Skeletal muscle satellite cell (primary cell): Measurements from ENCODE around the gene TRERF1. TPM values are rescaled to one million over a fixed set of nuclear protein-coding genes. Genes with fewer than 3 reads are reported as not detected.
"Not testable (repeated sequence)": the region's sequence is repeated elsewhere in the genome, so short reads cannot be mapped to it uniquely, and the experiment has no call there.

Experiments used
- H3K27me3 ChIP-seq: 2 replicates; pipeline ENCODE4 v1.7.0; 2013; ENCODE audit warnings: low read length; ENCODE audit not compliant: control insufficient read depth, insufficient read depth
- H3K36me3 ChIP-seq: 2 replicates; pipeline ENCODE4 v1.7.0; 2013; ENCODE audit warnings: mild to moderate bottlenecking, control low read depth, low read length; ENCODE audit not compliant: insufficient read depth
- H3K4me1 ChIP-seq: 2 replicates; pipeline ENCODE4 v1.7.0; 2013; ENCODE audit warnings: low read length; ENCODE audit not compliant: control insufficient read depth, insufficient read depth
- H3K4me2 ChIP-seq: 2 replicates; pipeline ENCODE4 v1.7.0; 2013; ENCODE audit warnings: mild to moderate bottlenecking, low read length
- H3K4me3 ChIP-seq: 2 replicates; pipeline ENCODE4 v1.7.0; 2013; ENCODE audit warnings: low read length
- H3K9ac ChIP-seq: 2 replicates; pipeline ENCODE4 v1.7.0; 2013; ENCODE audit warnings: mild to moderate bottlenecking, low read depth, low read length, moderate library complexity
- H3K9me3 ChIP-seq: replicated peaks from 2 replicates; pipeline ENCODE4 v1.7.0; 2013; ENCODE audit warnings: mild to moderate bottlenecking, control low read depth, low read length
- total RNA-seq: library from RNA; depleted of rRNA; stranded (reverse); fragments of >200 nt; gene quantifications from 2 replicates; pipeline ENCODE4 v1.2.3, GENCODE V29; 2012; rRNA removed

Gene TRERF1
- total RNA-seq, result 3.5 and 4.6 TPM in 2 replicates

GRCh38 chr6:42451333-42452170, at the start of gene TRERF1:
Gene TRERF1 (minus strand): TSS chr6:42451926. CDS start chr6:42269590, 182,336 bp downstream.
- Histone ChIP-seq H3K27me3 (no peaks in the 10 kb centered on the region), H3K9me3 (no peaks in the 10 kb centered on the region), H3K4me3 (peak within 1 kb of the TSS; percentile 92), H3K9ac (peak within 1 kb of the TSS; percentile 86), H3K36me3 (no peaks in the 10 kb centered on the region), H3K4me2 (peak within 1 kb of the TSS; percentile 100), H3K4me1 (peaks cover 20% of the 10 kb centered on the region)

- no peaks in the 10 kb centered on the region for H3K36me3 ChIP-seq
- H3K4me1 ChIP-seq, result no peaks in the 10 kb centered on the region
- H3K4me2 ChIP-seq, result no peak overlapping the region
- no peak overlapping the region for H3K9ac ChIP-seq
- peaks cover 5% of the 10 kb centered on the region for H3K27me3 ChIP-seq
- H3K4me3 ChIP-seq, result no peak overlapping the region
- no peaks in the 10 kb centered on the region for H3K9me3 ChIP-seq
Measured at GRCh38 chr6:42498473-42499128, 46.9 kb upstream of the TRERF1 start.

GRCh38 chr6:42493914-42494539, 42.3 kb upstream of the TRERF1 start:
- no peaks in the 10 kb centered on the region for H3K9me3 ChIP-seq
- H3K9ac ChIP-seq, result no peak overlapping the region
- peaks cover 8% of the 10 kb centered on the region for H3K27me3 ChIP-seq
- H3K36me3 ChIP-seq, result no peaks in the 10 kb centered on the region
- no peak overlapping the region for H3K4me2 ChIP-seq
- H3K4me3 ChIP-seq, result no peak overlapping the region
- H3K4me1 ChIP-seq, result no peaks in the 10 kb centered on the region

GRCh38 chr6:42488129-42488528, 36.4 kb upstream of the TRERF1 start:
- Histone ChIP-seq H3K36me3 (no peaks in the 10 kb centered on the region), H3K4me2 (no peak overlapping the region), H3K4me1 (no peaks in the 10 kb centered on the region), H3K27me3 (peaks cover 3% of the 10 kb centered on the region), H3K4me3 (no peak overlapping the region), H3K9ac (no peak overlapping the region), H3K9me3 (no peaks in the 10 kb centered on the region)

GRCh38 chr6:42484261-42484660, 32.5 kb upstream of the TRERF1 start:
- Histone ChIP-seq H3K4me3 (no peak overlapping the region), H3K27me3 (peaks cover 4% of the 10 kb centered on the region), H3K4me2 (no peak overlapping the region), H3K4me1 (no peaks in the 10 kb centered on the region), H3K9me3 (no peaks in the 10 kb centered on the region), H3K9ac (no peak overlapping the region), H3K36me3 (no peaks in the 10 kb centered on the region)

- Histone ChIP-seq H3K9me3 (no peaks in the 10 kb centered on the region), H3K4me3 (no peak overlapping the region), H3K4me1 (no peaks in the 10 kb centered on the region), H3K36me3 (no peaks in the 10 kb centered on the region), H3K27me3 (peaks cover 4% of the 10 kb centered on the region), H3K9ac (no peak overlapping the region), H3K4me2 (no peak overlapping the region)
Measured at GRCh38 chr6:42482174-42482573, 30.4 kb upstream of the TRERF1 start.

GRCh38 chr6:42471714-42472113, 20.0 kb upstream of the TRERF1 start:
- H3K27me3 ChIP-seq, result no peaks in the 10 kb centered on the region
- peaks cover 9% of the 10 kb centered on the region for H3K9me3 ChIP-seq
- no peak overlapping the region for H3K4me2 ChIP-seq
- no peak overlapping the region for H3K9ac ChIP-seq
- H3K36me3 ChIP-seq, result no peaks in the 10 kb centered on the region
- no peaks in the 10 kb centered on the region for H3K4me1 ChIP-seq
- no peak overlapping the region for H3K4me3 ChIP-seq

GRCh38 chr6:42471142-42471541, 19.4 kb upstream of the TRERF1 start:
- no peak overlapping the region for H3K4me3 ChIP-seq
- peaks cover 9% of the 10 kb centered on the region for H3K9me3 ChIP-seq
- no peaks in the 10 kb centered on the region for H3K36me3 ChIP-seq
- no peaks in the 10 kb centered on the region for H3K4me1 ChIP-seq
- no peak overlapping the region for H3K9ac ChIP-seq
- no peaks in the 10 kb centered on the region for H3K27me3 ChIP-seq
- H3K4me2 ChIP-seq, result no peak overlapping the region

GRCh38 chr6:42468273-42468672, 16.5 kb upstream of the TRERF1 start:
- Histone ChIP-seq H3K9me3 (peaks cover 9% of the 10 kb centered on the region), H3K4me2 (no peak overlapping the region), H3K4me3 (no peak overlapping the region), H3K4me1 (no peaks in the 10 kb centered on the region), H3K36me3 (no peaks in the 10 kb centered on the region), H3K27me3 (no peaks in the 10 kb centered on the region), H3K9ac (no peak overlapping the region)

- Histone ChIP-seq H3K9ac (no peak overlapping the region), H3K4me1 (no peaks in the 10 kb centered on the region), H3K9me3 (peaks cover 9% of the 10 kb centered on the region), H3K36me3 (no peaks in the 10 kb centered on the region), H3K4me2 (no peak overlapping the region), H3K27me3 (no peaks in the 10 kb centered on the region), H3K4me3 (no peak overlapping the region)
Measured at GRCh38 chr6:42467651-42468050, 15.9 kb upstream of the TRERF1 start.

- H3K9ac ChIP-seq, H3K9me3 ChIP-seq, H3K4me1 ChIP-seq, H3K4me3 ChIP-seq, H3K4me2 ChIP-seq, H3K36me3 ChIP-seq, H3K27me3 ChIP-seq: not testable (repeated sequence)
Measured at GRCh38 chr6:42466470-42466869, 14.7 kb upstream of the TRERF1 start.
